ENCODE measurements around the gene PREX1. TPM values are rescaled to one million over a fixed set of nuclear protein-coding genes. Genes with fewer than 3 reads are reported as not detected.

The PREX1 gene
- total RNA-seq, 3 donors from 2014 or later: 9.9 to 14.1 (median 13.5) TPM

DNA sequence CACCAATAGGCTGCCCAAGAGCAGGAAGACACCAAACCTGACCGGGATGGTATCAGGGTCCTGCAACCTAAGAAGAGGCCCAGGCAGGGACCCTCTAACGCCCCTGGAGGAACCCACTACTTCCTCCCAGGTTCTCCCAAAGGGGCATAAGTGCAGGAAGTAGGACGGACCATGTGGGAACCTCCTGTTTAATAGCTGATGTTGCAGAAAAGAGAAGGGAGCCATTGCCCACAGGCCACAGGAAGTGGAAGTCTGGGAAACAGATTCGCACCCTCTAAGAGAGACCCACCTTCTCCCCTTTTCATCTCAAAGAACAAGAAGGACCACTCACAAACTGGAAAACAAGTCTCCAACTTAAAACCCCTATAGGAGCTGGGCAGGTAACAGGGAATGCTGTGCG is 18.1 kb downstream of the PREX1 start:
- H3K4me3 ChIP-seq: no peak overlapping the region
- H3K9me3 ChIP-seq: no peaks in the 10 kb centered on the region
- ATAC-seq: no peak
- H3K4me1 ChIP-seq (ENCODE audit: low read depth): no peaks in the 10 kb centered on the region
- intact Hi-C loops (cut with DNase I, micrococcal nuclease): no loop called here
- no peak for DNase-seq
- H3K36me3 ChIP-seq (ENCODE audit: low read depth): no peaks in the 10 kb centered on the region
- TF ChIP-seq CTCF (IDR thresholded peaks at IDR 0.05): no peak

DNA sequence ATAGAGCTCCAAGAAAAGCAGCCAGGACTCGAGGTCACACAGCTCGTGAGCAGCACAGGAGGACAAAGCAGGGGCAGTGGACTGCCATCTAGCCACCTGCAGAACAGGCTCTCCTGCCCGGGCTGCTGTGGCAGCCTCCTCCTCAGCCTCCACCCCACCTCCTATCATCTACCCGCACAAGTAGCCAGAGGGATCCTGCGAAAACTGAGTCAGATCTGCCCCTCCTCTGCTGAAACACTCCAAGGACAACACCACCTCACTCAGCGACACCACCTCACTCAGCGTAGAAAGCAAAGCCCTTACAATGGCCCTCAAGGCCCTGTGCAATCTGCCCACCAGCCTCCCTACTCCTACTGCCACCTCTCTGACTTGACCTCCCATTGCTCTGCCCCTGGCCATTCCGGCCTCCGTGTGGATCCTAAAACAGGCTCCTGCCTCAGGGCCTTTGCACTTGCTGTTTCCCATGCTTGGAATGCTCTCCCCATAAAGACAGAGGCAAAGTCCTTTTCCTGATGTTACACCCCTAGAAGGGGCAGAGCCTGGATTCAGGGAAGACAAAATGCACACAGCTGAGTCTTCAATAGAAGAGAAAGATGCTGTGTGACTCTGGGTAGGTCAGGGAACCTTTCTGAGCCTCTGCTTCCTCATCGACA is 19.3 kb downstream of the PREX1 start:
- ATAC-seq (no peak), DNase-seq (no peak)
- Histone ChIP-seq H3K4me3 (no peak overlapping the region), H3K9me3 (no peaks in the 10 kb centered on the region), H3K4me1 (ENCODE audit: low read depth) (no peaks in the 10 kb centered on the region), H3K36me3 (ENCODE audit: low read depth) (no peaks in the 10 kb centered on the region)
- TF ChIP-seq CTCF (IDR thresholded peaks at IDR 0.05): no peak
- intact Hi-C loops (cut with DNase I, micrococcal nuclease): no loop called here

- no peak for TF ChIP-seq CTCF (IDR thresholded peaks at IDR 0.05)
- H3K36me3 ChIP-seq (ENCODE audit: low read depth): no peaks in the 10 kb centered on the region
- H3K4me3 ChIP-seq: no peak overlapping the region
- H3K4me1 ChIP-seq (ENCODE audit: low read depth): no peaks in the 10 kb centered on the region
- ATAC-seq (no peak), DNase-seq (no peak)
- no peaks in the 10 kb centered on the region for H3K9me3 ChIP-seq
- intact Hi-C loops (cut with DNase I, micrococcal nuclease): no loop called here
Observed at GRCh38 chr20:48807586-48808381, 20.0 kb downstream of the PREX1 start.

- TF ChIP-seq CTCF (IDR thresholded peaks at IDR 0.05): no peak
- intact Hi-C loops (cut with DNase I, micrococcal nuclease): no loop called here
- Histone ChIP-seq H3K36me3 (ENCODE audit: low read depth) (no peaks in the 10 kb centered on the region), H3K9me3 (no peaks in the 10 kb centered on the region), H3K4me1 (ENCODE audit: low read depth) (no peaks in the 10 kb centered on the region), H3K4me3 (no peak overlapping the region)
- DNase-seq: no peak
- no peak for ATAC-seq
Observed at GRCh38 chr20:48807051-48807450, 20.7 kb downstream of the PREX1 start.

DNA sequence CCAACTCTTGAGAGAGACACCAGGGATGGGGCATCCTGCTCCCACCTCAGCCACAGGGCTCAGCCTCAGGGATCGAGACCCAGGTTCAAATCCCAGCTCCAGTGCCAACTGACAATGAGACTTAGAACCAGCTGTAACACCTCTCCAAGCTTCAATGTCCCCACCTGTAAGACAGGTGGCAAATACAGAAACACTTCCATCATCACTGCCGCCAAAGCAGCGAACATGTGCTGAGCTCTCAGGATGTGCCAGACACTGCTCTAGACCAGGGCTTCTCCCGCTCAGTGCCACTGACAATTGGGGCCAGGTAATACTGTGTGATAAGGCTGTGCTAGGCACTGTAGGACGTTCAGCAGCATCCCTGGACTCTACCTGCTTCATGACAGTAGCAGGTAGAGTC is 22.1 kb downstream of the PREX1 start:
- intact Hi-C loops (cut with DNase I, micrococcal nuclease): no loop called here

More for the DNA sequence above, 22.1 kb downstream of the PREX1 start:
- Histone ChIP-seq H3K4me1 (ENCODE audit: low read depth) (no peaks in the 10 kb centered on the region), H3K36me3 (ENCODE audit: low read depth) (no peaks in the 10 kb centered on the region), H3K9me3 (no peaks in the 10 kb centered on the region), H3K4me3 (no peak overlapping the region)
- no peak for TF ChIP-seq CTCF (IDR thresholded peaks at IDR 0.05)
- no peak for ATAC-seq
- no peak for DNase-seq

All from mucosa of descending colon (tissue), 3 donors.